HG02588 (cell line): ENCODE measurements around the gene DNAI4.

Source experiments
- ATAC-seq: cut with Tn5 transposase; IDR thresholded peaks from one replicate; pipeline ENCODE4 v1.9.1; 2021; ENCODE audit warnings: mild to moderate bottlenecking, moderate library complexity; ENCODE audit not compliant: unreplicated experiment

Gene DNAI4

GRCh38 chr1:66768965-66769364 lies 155.7 kb downstream of the DNAI4 start:
- no peak for ATAC-seq

- no peak for ATAC-seq
Measured at GRCh38 chr1:66767626-66768025, 157.0 kb downstream of the DNAI4 start.

- ATAC-seq, result no peak
Measured at GRCh38 chr1:66764994-66765578, 159.6 kb downstream of the DNAI4 start.
